HEK293T (cell line): ENCODE measurements around the gene TULP3.
"Not testable (repeated sequence)": the region's sequence is repeated elsewhere in the genome, so short reads cannot be mapped to it uniquely, and the experiment has no call there.

ENCODE experiments used
- CTCF ChIA-PET: fragments of 350-600 bp; formaldehyde crosslinking; extraction: SDS; loops from one replicate; lab custom pipeline; 2021; ENCODE audit warnings: antibody characterized with exemption, inconsistent platforms; lab: Yijun Ruan, JAX
- POLR2A ChIA-PET: fragments of 350-600 bp; formaldehyde crosslinking; extraction: SDS; loops from one replicate; lab custom pipeline; 2020; ENCODE audit warnings: antibody characterized with exemption, inconsistent platforms; lab: Yijun Ruan, JAX
- DNase-seq: peaks from one replicate; pipeline ENCODE4 v3.0.0; 2012; ENCODE audit warnings: mixed read lengths; ENCODE audit errors: extremely low spot score
- ARNT ChIP-seq: fragments of 450-650 bp; IDR thresholded peaks from 2 replicates; pipeline ENCODE4 v1.6.1; 2017; ENCODE audit warnings: mild to moderate bottlenecking
- BHLHE40 ChIP-seq: fragments of 450-650 bp; IDR thresholded peaks from 2 replicates; pipeline ENCODE4 v1.6.1; 2016; ENCODE audit warnings: mild to moderate bottlenecking, moderate library complexity, borderline replicate concordance
- CTBP1 ChIP-seq: fragments of 450-650 bp; IDR thresholded peaks from 2 replicates; pipeline ENCODE4 v1.6.1; 2016; ENCODE audit warnings: borderline replicate concordance
- ELF4 ChIP-seq: fragments of 450-650 bp; IDR thresholded peaks from 2 replicates; pipeline ENCODE4 v1.6.1; 2017; ENCODE audit warnings: antibody characterized with exemption
- FOXA1 ChIP-seq: fragments of 450-650 bp; IDR thresholded peaks from 2 replicates; pipeline ENCODE4 v1.6.1; 2016; ENCODE audit warnings: mild to moderate bottlenecking
- FOXK2 ChIP-seq: fragments of 450-650 bp; IDR thresholded peaks from 2 replicates; pipeline ENCODE4 v1.6.1; 2016; ENCODE audit warnings: mild to moderate bottlenecking
- FOXM1 ChIP-seq: fragments of 450-650 bp; IDR thresholded peaks from 2 replicates; pipeline ENCODE4 v1.6.1; 2017; ENCODE audit warnings: mild to moderate bottlenecking, borderline replicate concordance
- HDGF ChIP-seq: fragments of 450-650 bp; IDR thresholded peaks from 2 replicates; pipeline ENCODE4 v1.6.1; 2017; ENCODE audit warnings: antibody characterized with exemption, borderline replicate concordance
- L3MBTL2 ChIP-seq: fragments of 450-650 bp; conservative IDR thresholded peaks from 2 replicates; pipeline ENCODE4 v1.6.1; 2016; ENCODE audit warnings: mild to moderate bottlenecking
- LEF1 ChIP-seq: fragments of 450-650 bp; IDR thresholded peaks from 2 replicates; pipeline ENCODE4 v1.6.1; 2017; ENCODE audit warnings: mild to moderate bottlenecking, borderline replicate concordance
- NFRKB ChIP-seq: fragments of 450-650 bp; IDR thresholded peaks from 2 replicates; pipeline ENCODE4 v1.6.1; 2016; ENCODE audit warnings: mild to moderate bottlenecking, moderate library complexity
- PKNOX1 ChIP-seq: fragments of 450-650 bp; IDR thresholded peaks from 2 replicates; pipeline ENCODE4 v1.6.1; 2016
- SP1 ChIP-seq: fragments of 450-650 bp; IDR thresholded peaks from 2 replicates; pipeline ENCODE4 v1.6.1; 2017
- SUZ12 ChIP-seq: fragments of 450-650 bp; IDR thresholded peaks from 2 replicates; pipeline ENCODE4 v1.6.1; 2016; ENCODE audit warnings: mild to moderate bottlenecking
- TARDBP ChIP-seq: fragments of 450-650 bp; IDR thresholded peaks from 2 replicates; pipeline ENCODE4 v1.6.1; 2016
- ZNF384 ChIP-seq: fragments of 450-650 bp; IDR thresholded peaks from 2 replicates; pipeline ENCODE4 v1.6.1; 2016

Gene TULP3

GRCh38 chr12:2864198-2864597 lies 26.5 kb upstream of the TULP3 start:
- no peak for TF ChIP-seq FOXK2
- no peak for TF ChIP-seq SP1
- TF ChIP-seq BHLHE40, result no peak
- TF ChIP-seq FOXM1, result no peak
- no peak for TF ChIP-seq L3MBTL2
- no peak for TF ChIP-seq LEF1
- TF ChIP-seq ZNF384, result no peak
- no peak for TF ChIP-seq PKNOX1
- no peak for TF ChIP-seq FOXA1
- TF ChIP-seq ARNT, result no peak
- TF ChIP-seq NFRKB, result no peak
- TF ChIP-seq ELF4, result no peak
- no peak for TF ChIP-seq TARDBP
- no peak for TF ChIP-seq CTBP1
- TF ChIP-seq HDGF, result no peak
- TF ChIP-seq SUZ12, result no peak
- ChIA-PET CTCF (interaction anchor here (0.8 to 1.3 kb wide), 2 partner anchors 10 to 11 kb away, joined by 4 read pairs; no protein-coding TSS in a partner anchor), POLR2A (interaction anchor here (2.0 kb wide), 1 partner anchor 13 kb away, joined by 10 read pairs; the partner anchor contains the start of genes FOXM1 and RHNO1)
- no peak for DNase-seq

- CTCF ChIA-PET, POLR2A ChIA-PET, DNase-seq: not testable (repeated sequence)
Observed at GRCh38 chr12:2868986-2869632, 21.6 kb upstream of the TULP3 start.

- ChIA-PET POLR2A (interaction anchor here (0.6 to 2.7 kb wide), 11 partner anchors 8 to 129 kb away, joined by 3 to 23 read pairs (median 4); partner anchors contain the start of gene TULP3), CTCF (interaction anchor here (1.4 kb wide), 1 partner anchor 8 kb away, joined by 8 read pairs; no protein-coding TSS in a partner anchor)
- peak; percentile 44 for DNase-seq
- no peak for TF ChIP-seq CTBP1
- TF ChIP-seq BHLHE40, result no peak
- no peak for TF ChIP-seq FOXA1
- TF ChIP-seq ELF4, result no peak
- TF ChIP-seq ZNF384, result no peak
- TF ChIP-seq FOXM1, result no peak
- no peak for TF ChIP-seq NFRKB
- no peak for TF ChIP-seq HDGF
- no peak for TF ChIP-seq PKNOX1
- TF ChIP-seq L3MBTL2, result no peak
- no peak for TF ChIP-seq SP1
- TF ChIP-seq FOXK2, result no peak
- no peak for TF ChIP-seq SUZ12
- no peak for TF ChIP-seq TARDBP
Observed at GRCh38 chr12:2876431-2877046, 14.2 kb upstream of the TULP3 start.

- no peak for TF ChIP-seq LEF1
- no peak for TF ChIP-seq HDGF
- TF ChIP-seq TARDBP, result no peak
- TF ChIP-seq L3MBTL2, result peak; percentile 57; the same call in 1 of the 2 replicates
- TF ChIP-seq SP1, result no peak
- no peak; the same call in 1 of the 2 replicates for TF ChIP-seq FOXM1
- DNase-seq, result peak; percentile 88
- ChIA-PET POLR2A (interaction anchor here (0.7 to 2.7 kb wide), 10 partner anchors 8 to 81 kb away, joined by 3 to 23 read pairs (median 5); partner anchors contain the start of gene TULP3), CTCF (interaction anchor here (1.4 kb wide), 1 partner anchor 8 kb away, joined by 8 read pairs; no protein-coding TSS in a partner anchor)
Observed at GRCh38 chr12:2877047-2877952, 13.4 kb upstream of the TULP3 start, which contains the start of the genes FOXM1 and RHNO1. Gene FOXM1 (minus strand): TSS chr12:2877174. CDS start chr12:2874478, 2,696 bp downstream. Gene RHNO1 (plus strand): TSS chr12:2877223. CDS start chr12:2885367, 8,144 bp downstream.

GRCh38 chr12:2877953-2878732 lies 12.5 kb upstream of the TULP3 start:
- TF ChIP-seq SUZ12 (no peak), PKNOX1 (peak; percentile 64)
- DNase-seq, result no peak
- ChIA-PET POLR2A (interaction anchor here (0.8 to 2.7 kb wide), 2 partner anchors 9 to 13 kb away, joined by 3 to 23 read pairs; partner anchors contain the start of gene TULP3), CTCF (interaction anchor here (0.6 to 1.4 kb wide), 2 partner anchors 7 to 82 kb away, joined by 3 to 8 read pairs; no protein-coding TSS in a partner anchor)
